ENCODE data around the gene RPS6KA2.

DNA sequence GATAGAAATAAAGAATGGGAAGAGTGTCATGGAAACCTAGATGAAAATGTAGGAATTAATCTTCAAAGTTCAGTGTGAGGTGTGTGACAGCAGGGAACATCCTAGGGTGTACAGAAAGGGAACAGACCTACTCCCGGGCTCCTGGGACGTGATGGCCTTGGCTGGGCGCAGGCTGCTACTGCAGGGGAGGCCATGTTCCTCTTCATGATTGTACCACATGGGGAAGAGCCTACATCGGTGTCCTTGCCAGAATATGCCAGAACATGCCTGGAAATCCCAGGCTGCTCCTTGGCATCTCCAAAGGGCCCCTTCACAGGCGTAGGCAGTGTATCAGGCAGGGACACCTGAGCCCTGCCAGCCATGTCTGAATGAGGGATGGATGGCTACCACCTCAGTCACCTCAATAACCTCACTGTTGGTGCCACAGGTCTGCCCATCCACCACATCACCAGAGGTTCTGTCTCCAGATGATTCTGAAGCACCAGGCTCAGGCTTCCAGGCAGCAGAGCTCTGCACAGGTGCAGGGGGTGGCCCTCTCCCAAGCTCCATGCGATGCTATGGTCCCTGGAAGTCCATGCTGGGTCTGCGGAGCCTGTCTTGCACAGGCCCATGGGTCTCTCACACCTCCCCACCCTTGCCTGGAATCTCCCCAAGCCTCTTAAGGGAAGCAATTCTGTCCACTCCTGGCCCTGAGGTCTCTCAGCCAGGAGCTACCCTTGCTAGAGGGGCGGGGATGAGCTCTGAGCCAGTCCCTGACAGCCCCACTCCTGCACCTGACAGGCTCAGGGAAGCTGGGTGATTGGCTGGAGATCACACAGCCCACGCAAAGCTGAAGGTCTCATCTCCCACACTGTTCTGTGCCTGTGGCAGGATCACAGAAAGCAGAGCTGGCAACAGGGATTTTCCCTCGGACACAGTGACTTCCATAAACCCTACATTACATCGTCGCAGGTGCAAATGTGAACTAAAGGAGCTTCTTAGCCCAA, 60.7 kb downstream of the RPS6KA2 start:
- no peak for TF ChIP-seq CTCF (IDR thresholded peaks at IDR 0.05)
- no peak for TF ChIP-seq EZH2 (IDR thresholded peaks at IDR 0.05; ENCODE audit: borderline replicate concordance, insufficient read depth, low read depth, low read length, poor library complexity, severe bottlenecking)

Data from B cell (primary cell).